ENCODE data around the gene OR56B1. TPM values are rescaled to one million over a fixed set of nuclear protein-coding genes. Genes with fewer than 3 reads are reported as not detected.
A peak's percentile ranks its signal among the peaks of the same experiment; 100 is the strongest.
"Not testable (repeated sequence)": the region's sequence is repeated elsewhere in the genome, so short reads cannot be mapped to it uniquely, and the experiment has no call there.

The OR56B1 gene
- total RNA-seq, 2 experiments from 2014 or later = 0.14 to 0.16 TPM

- H3K4me1 Mint-ChIP-seq = peaks cover 62% of the 10 kb centered on the region
- DNase-seq (no peak), ATAC-seq (no peak)
- intact Hi-C loops (cut with DNase I, micrococcal nuclease) = no loop called here
- peaks cover 49% of the 10 kb centered on the region for H3K36me3 Mint-ChIP-seq (ENCODE audit: low read depth)
- H3K9me3 Mint-ChIP-seq (ENCODE audit: low read depth) = no peaks in the 10 kb centered on the region
- CTCF ChIA-PET = interaction anchor here (0.9 kb wide), 1 partner anchor 13 kb away, joined by 3 read pairs; the partner anchor contains the start of gene TRIM5
- H3K27ac Mint-ChIP-seq = no peak overlapping the region
- H3K4me3 Mint-ChIP-seq = no peak overlapping the region
- H3K27me3 Mint-ChIP-seq = no peaks in the 10 kb centered on the region
- POLR2A ChIA-PET = interaction anchor here (0.6 kb wide), 1 partner anchor 20 kb away, joined by 3 read pairs; no protein-coding TSS in a partner anchor
Observed at GRCh38 chr11:5698281-5698680, 38.0 kb upstream of the OR56B1 start.

DNA sequence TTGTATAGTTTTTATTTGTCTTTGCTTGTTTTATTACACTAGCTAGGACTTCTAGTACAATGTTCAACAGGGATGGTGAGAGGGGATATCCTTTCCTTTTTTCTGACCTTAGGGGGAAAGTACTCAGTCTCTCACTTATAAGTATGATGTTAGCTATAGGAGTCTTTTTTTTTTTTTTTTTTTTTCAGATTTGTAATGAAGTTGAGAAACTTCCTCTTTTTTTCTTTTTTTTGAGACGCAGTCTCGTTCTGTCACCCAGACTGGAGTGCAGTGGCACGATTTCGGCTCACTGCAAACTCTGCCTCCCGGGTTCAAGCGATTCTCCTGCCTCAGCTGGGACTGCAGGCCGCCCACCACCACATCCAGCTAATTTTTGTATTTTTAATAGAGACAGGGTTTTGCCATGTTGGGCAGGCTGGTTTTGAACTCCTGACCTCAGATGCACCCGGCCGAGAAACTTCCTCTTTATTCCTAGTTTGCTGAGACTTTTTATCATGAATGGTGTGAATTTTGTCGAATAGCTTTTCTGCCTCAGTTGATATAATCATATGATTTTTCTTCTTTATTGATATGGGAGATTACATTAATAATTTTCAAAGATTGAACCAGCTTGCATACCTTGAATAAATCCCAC, 35.7 kb upstream of the OR56B1 start:
- H3K27me3 Mint-ChIP-seq = no peaks in the 10 kb centered on the region
- no peak for DNase-seq
- ATAC-seq = no peak
- no peak overlapping the region for H3K4me3 Mint-ChIP-seq
- intact Hi-C loops (cut with DNase I, micrococcal nuclease) = loop anchor here (2.0 to 10.0 kb wide), 2 partner anchors 16 to 1974 kb away; partner anchors contain the start of genes CYB5R2 (in 1 of the 2) and TRIM5 (in 1 of the 2)
- CTCF ChIA-PET = interaction anchor here (0.8 to 2.0 kb wide), 3 partner anchors 11 to 17 kb away, joined by 3 to 10 read pairs (median 5); partner anchors contain the start of genes TRIM22 and TRIM5
- POLR2A ChIA-PET = no interaction called here
- H3K4me1 Mint-ChIP-seq = peaks cover 55% of the 10 kb centered on the region
- H3K9me3 Mint-ChIP-seq (ENCODE audit: low read depth) = no peaks in the 10 kb centered on the region
- peaks cover 59% of the 10 kb centered on the region for H3K36me3 Mint-ChIP-seq (ENCODE audit: low read depth)
- H3K27ac Mint-ChIP-seq = no peak overlapping the region

GRCh38 chr11:5701055-5701577, 35.1 kb upstream of the OR56B1 start:
- Mint-ChIP-seq H3K36me3 (ENCODE audit: low read depth) (peaks cover 60% of the 10 kb centered on the region), H3K9me3 (ENCODE audit: low read depth) (no peaks in the 10 kb centered on the region), H3K27me3 (no peaks in the 10 kb centered on the region), H3K4me3 (no peak overlapping the region), H3K27ac (peak overlapping the region; percentile 59), H3K4me1 (peaks cover 52% of the 10 kb centered on the region)
- intact Hi-C loops (cut with DNase I, micrococcal nuclease) = loop anchor here (2.0 to 10.0 kb wide), 2 partner anchors 16 to 1974 kb away; partner anchors contain the start of genes CYB5R2 (in 1 of the 2) and TRIM5 (in 1 of the 2)
- ChIA-PET POLR2A (no interaction called here), CTCF (interaction anchor here (0.8 to 2.0 kb wide), 5 partner anchors 11 to 16 kb away, joined by 3 to 10 read pairs (median 5); partner anchors contain the start of genes TRIM22 and TRIM5)
- ATAC-seq (no peak), DNase-seq (no peak)

DNA sequence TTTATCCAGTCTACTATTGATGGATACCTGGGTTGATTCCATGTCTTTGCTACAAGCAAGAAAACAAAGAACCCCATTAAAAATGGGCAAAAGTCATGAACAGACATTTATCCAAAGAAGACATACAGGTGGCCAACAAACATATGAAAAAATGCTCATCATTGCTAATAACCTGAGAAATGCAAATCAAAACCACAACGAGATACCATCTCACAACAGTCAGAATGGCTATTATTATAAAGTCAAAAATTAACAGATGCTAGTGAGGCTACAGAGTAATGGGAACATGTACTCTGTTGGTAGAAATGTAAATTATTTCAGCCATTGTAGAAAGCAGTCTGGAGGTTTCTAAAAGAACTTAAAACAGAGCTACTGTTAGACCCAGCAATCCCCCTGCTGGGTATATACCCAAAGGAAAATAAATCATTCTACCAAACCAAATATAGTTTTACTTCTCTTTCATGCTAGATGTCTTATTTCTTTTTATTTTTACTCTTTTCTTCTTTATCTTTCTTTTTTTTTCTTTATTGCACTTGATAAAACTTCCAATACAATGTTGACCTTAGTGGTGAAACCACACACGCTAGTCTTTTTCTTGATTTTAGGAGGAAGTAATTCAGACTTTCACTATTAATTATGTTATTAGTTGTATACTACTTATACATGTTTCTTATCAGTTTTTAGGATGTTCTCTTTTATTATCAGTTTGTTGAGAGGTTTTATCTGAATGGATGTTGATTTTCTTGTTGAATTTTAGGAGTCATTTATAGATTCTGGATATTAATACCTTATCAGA, 32.3 kb upstream of the OR56B1 start:
- ChIA-PET CTCF (no interaction called here), POLR2A (no interaction called here)
- Mint-ChIP-seq H3K4me3 (no peak overlapping the region), H3K4me1 (peaks cover 42% of the 10 kb centered on the region), H3K36me3 (ENCODE audit: low read depth) (peaks cover 48% of the 10 kb centered on the region), H3K27me3 (no peaks in the 10 kb centered on the region), H3K27ac (no peak overlapping the region), H3K9me3 (ENCODE audit: low read depth) (no peaks in the 10 kb centered on the region)
- no peak for ATAC-seq
- intact Hi-C loops (cut with DNase I, micrococcal nuclease) = loop anchor here in 1 of 2 experiments (10.0 kb wide), 1 partner anchor 1971 kb away; the partner anchor contains the start of gene CYB5R2
- DNase-seq = no peak

GRCh38 chr11:5705688-5706087, 30.6 kb upstream of the OR56B1 start:
- no peaks in the 10 kb centered on the region for H3K27me3 Mint-ChIP-seq
- ChIA-PET POLR2A (no interaction called here), CTCF (interaction anchor here (0.7 to 1.2 kb wide), 3 partner anchors 14 to 907 kb away, joined by 3 to 4 read pairs (median 3); partner anchors contain the start of gene TAF10)
- no peaks in the 10 kb centered on the region for H3K9me3 Mint-ChIP-seq (ENCODE audit: low read depth)
- ATAC-seq (peak; percentile 78), DNase-seq (no peak)
- peaks cover 31% of the 10 kb centered on the region for H3K4me1 Mint-ChIP-seq
- H3K4me3 Mint-ChIP-seq = no peak overlapping the region
- intact Hi-C loops (cut with DNase I, micrococcal nuclease) = loop anchor here in 1 of 2 experiments (10.0 kb wide), 1 partner anchor 1969 kb away; the partner anchor contains the start of gene CYB5R2
- H3K36me3 Mint-ChIP-seq (ENCODE audit: low read depth) = peaks cover 53% of the 10 kb centered on the region
- peak overlapping the region; percentile 55 for H3K27ac Mint-ChIP-seq

- H3K36me3 Mint-ChIP-seq (ENCODE audit: low read depth) = peaks cover 21% of the 10 kb centered on the region
- H3K27me3 Mint-ChIP-seq = no peaks in the 10 kb centered on the region
- peak; percentile 49 for ATAC-seq
- no peak overlapping the region for H3K4me3 Mint-ChIP-seq
- POLR2A ChIA-PET = no interaction called here
- CTCF ChIA-PET = interaction anchor here (0.5 to 1.6 kb wide), 5 partner anchors 11 to 113 kb away, joined by 3 to 7 read pairs (median 4); partner anchors contain the start of gene TRIM5
- H3K9me3 Mint-ChIP-seq (ENCODE audit: low read depth) = peaks cover 2% of the 10 kb centered on the region
- intact Hi-C loops (cut with DNase I, micrococcal nuclease) = loop anchor here in 1 of 2 experiments (1.0 to 5.0 kb wide), 2 partner anchors 112 to 235 kb away; no protein-coding TSS in a partner anchor
- no peak overlapping the region for H3K27ac Mint-ChIP-seq
- no peak for DNase-seq
- peaks cover 3% of the 10 kb centered on the region for H3K4me1 Mint-ChIP-seq
Observed at GRCh38 chr11:5712507-5712906, 23.7 kb upstream of the OR56B1 start.

GRCh38 chr11:5713695-5714094, 22.6 kb upstream of the OR56B1 start:
- Mint-ChIP-seq H3K27me3 (no peaks in the 10 kb centered on the region), H3K4me1 (peaks cover 3% of the 10 kb centered on the region), H3K27ac (no peak overlapping the region), H3K36me3 (ENCODE audit: low read depth) (peaks cover 15% of the 10 kb centered on the region), H3K9me3 (ENCODE audit: low read depth) (peaks cover 7% of the 10 kb centered on the region), H3K4me3 (no peak overlapping the region)
- ChIA-PET POLR2A (no interaction called here), CTCF (interaction anchor here (0.5 to 1.8 kb wide), 6 partner anchors 12 to 1794 kb away, joined by 3 to 7 read pairs (median 4); partner anchors contain the start of gene TRIM5)
- DNase-seq = no peak
- intact Hi-C loops (cut with DNase I, micrococcal nuclease) = loop anchor here in 1 of 2 experiments (5.0 kb wide), 1 partner anchor 236 kb away; no protein-coding TSS in a partner anchor
- ATAC-seq = peak; percentile 26

GRCh38 chr11:5716518-5716917, 19.7 kb upstream of the OR56B1 start:
- H3K27me3 Mint-ChIP-seq; H3K9me3 Mint-ChIP-seq (ENCODE audit: low read depth); POLR2A ChIA-PET; ATAC-seq; H3K27ac Mint-ChIP-seq; DNase-seq; CTCF ChIA-PET; H3K4me1 Mint-ChIP-seq; H3K36me3 Mint-ChIP-seq (ENCODE audit: low read depth); H3K4me3 Mint-ChIP-seq; intact Hi-C loops (cut with DNase I, micrococcal nuclease): not testable (repeated sequence)

GRCh38 chr11:5719703-5720495, 16.3 kb upstream of the OR56B1 start:
- Mint-ChIP-seq H3K9me3 (ENCODE audit: low read depth) (peaks cover 7% of the 10 kb centered on the region), H3K4me3 (no peak overlapping the region), H3K4me1 (no peaks in the 10 kb centered on the region), H3K36me3 (ENCODE audit: low read depth) (no peaks in the 10 kb centered on the region), H3K27ac (no peak overlapping the region), H3K27me3 (no peaks in the 10 kb centered on the region)
- POLR2A ChIA-PET = no interaction called here
- CTCF ChIA-PET = no interaction called here
- ATAC-seq (no peak), DNase-seq (no peak)
- intact Hi-C loops (cut with DNase I, micrococcal nuclease) = no loop called here

DNA sequence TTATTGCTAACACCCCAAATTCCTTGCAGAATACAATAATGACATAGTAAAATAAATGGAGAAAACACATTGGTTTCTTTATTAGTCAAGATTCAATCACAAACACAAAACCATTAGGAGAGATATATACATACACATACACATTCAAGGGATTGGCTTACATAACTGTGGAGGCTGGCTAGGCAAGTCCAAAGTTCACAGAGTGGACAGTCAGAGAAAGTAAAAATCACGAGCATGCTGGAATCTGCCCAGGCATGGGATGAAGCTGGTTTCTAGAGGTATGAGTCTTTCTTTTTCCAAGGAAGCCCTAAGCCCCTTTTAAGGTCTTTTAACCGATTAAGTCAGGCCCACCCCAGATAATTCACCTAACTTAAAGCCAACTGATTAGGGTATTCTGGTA, 13.6 kb upstream of the OR56B1 start:
- Mint-ChIP-seq H3K9me3 (ENCODE audit: low read depth) (peaks cover 5% of the 10 kb centered on the region), H3K4me1 (no peaks in the 10 kb centered on the region), H3K27ac (no peak overlapping the region), H3K4me3 (no peak overlapping the region), H3K36me3 (ENCODE audit: low read depth) (no peaks in the 10 kb centered on the region), H3K27me3 (no peaks in the 10 kb centered on the region)
- no peak for DNase-seq
- POLR2A ChIA-PET = no interaction called here
- CTCF ChIA-PET = no interaction called here
- intact Hi-C loops (cut with DNase I, micrococcal nuclease) = no loop called here
- no peak for ATAC-seq

Measured in activated CD4-positive, alpha-beta T cell treated with anti-CD3 and anti-CD28 coated beads for 36 hours (primary cell).